Measurements from ENCODE around the gene NLE1.
"Not testable (repeated sequence)": the region's sequence is repeated elsewhere in the genome, so short reads cannot be mapped to it uniquely, and the experiment has no call there.

NLE1 gene

DNA sequence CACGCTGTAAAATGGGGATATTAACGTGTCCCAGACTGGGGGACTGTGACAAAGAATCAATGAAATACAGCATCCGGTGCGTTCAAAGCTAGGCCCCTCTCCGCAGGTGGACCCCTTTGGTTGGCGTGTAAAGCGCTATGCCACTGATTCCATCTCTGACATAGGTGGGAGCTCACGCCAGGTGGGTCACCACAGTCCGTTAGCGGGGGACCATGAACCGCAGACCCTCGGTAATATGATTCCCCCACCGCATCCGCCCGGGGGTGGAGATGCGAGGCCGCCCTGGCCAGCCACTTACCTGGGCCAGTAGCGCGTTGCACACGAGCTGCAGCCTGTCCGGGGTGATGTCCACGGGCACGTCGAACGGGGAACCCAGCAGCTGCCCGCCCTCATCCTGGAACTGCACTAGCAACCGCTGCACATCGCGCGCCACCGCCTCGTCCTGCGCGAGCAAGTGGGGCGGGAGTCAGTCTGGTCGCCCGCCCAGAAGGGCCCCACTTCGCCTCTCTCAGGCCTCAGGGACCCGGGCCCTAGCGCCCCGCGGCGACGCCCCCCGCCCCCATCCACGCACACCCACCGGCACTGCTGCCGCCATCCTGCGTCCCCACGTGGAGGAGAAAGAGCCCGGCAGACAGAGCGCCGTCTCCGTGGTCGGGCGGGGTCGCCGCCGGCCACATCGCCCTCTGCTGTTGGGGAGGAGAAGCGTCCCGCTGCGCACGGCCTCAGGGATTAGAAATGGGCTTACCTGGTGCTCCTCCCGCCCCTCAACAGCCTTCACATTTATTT is at the start of gene NLE1:
TSS of gene NLE1 (minus strand) at position 623 of the 786 bp plus-strand sequence. CDS start at position 595, 28 bp downstream.
- in situ Hi-C loops (cut with MboI; ENCODE audit: low sequenced_read_pairs), result no loop called here

DNA sequence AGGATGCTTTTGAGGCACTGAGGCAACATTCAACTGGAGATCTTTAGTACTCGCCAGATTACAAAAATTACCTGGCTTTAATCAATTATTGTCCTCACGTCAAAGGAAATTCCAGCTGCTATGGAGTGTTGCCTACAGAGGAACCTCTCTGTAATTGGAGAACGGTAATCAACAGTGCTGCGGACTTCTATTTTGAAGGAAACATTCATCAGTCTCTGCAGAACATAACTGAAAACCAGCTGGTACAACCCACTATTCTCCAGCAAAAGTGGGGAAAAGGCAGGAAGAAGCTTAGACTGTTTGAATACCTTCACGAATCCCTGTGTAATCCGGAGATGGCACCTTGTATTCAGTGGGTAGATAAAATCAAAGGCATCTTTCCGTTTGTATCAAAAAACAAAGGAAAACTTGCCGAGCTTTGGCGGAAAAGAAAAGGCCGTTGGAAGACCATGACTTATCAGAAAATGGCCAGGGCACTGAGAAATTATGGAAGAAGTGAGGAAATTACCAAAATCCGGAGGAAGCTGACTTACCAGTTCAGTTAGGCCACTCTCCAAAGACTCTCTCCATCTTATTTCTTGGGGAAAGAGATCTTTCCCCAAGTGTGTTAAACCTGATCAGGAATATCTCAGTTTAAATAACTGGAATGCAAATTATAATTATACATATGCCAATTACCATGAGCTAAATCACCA is 49.0 kb upstream of the NLE1 start:
- in situ Hi-C loops (cut with MboI; ENCODE audit: low sequenced_read_pairs), result no loop called here

DNA sequence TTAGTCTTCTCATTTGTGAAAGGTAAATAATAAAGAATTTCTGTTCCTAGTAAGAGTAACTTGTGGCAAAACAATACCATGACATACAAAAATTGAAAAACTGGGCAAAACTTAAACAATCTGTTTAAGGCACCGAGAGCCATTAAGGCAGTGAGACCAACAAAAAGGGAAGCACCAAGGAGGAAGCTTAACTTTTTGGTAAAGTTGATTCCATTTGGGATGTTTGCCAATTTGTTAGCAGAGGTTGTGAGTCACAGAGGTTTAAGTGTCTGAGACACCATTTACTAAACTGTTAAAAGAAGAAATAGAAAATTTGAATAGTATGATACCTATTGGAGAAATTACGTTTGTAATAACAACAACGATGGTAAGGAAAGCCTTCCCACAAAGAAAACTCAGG is 47.2 kb upstream of the NLE1 start:
- in situ Hi-C loops (cut with MboI; ENCODE audit: low sequenced_read_pairs), result no loop called here

DNA sequence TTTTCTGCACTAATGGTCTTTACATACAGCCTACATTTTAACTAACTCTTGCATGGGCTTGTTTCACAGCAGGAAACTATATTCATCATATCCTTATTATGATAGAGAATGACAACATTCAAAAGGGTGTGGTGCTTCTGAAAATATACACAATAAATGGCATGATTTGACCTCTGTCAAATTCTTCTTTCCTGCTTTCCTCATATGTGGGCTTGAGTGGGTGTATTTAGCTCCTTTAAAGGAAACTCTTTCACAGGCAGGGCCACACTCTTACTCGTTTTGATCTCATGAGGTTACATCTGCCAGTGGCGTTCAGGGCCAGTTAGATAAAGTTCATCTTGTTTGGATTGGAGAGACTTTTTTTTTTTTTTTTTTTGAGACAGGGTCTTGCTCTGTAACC is 46.0 kb upstream of the NLE1 start:
- in situ Hi-C loops (cut with MboI; ENCODE audit: low sequenced_read_pairs), result no loop called here

DNA sequence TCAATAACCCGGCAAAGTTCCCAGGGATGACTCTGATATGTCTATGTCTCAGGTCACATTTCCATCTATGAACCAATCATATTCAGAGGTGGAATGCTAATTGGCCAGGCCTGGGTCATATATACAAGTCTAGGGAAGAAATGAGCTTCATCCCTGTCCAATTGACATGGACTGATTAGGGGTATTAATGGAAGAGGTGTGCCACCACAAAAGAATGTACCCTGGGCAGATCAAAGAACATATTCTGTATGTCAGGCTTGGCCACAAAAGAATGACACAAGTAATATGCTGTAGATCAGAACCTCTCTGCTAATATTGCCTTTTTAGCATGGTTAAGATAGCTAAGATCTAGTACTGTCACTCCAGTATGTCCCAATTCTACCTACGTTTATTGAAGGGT is 45.4 kb upstream of the NLE1 start:
- in situ Hi-C loops (cut with MboI; ENCODE audit: low sequenced_read_pairs), result no loop called here

DNA sequence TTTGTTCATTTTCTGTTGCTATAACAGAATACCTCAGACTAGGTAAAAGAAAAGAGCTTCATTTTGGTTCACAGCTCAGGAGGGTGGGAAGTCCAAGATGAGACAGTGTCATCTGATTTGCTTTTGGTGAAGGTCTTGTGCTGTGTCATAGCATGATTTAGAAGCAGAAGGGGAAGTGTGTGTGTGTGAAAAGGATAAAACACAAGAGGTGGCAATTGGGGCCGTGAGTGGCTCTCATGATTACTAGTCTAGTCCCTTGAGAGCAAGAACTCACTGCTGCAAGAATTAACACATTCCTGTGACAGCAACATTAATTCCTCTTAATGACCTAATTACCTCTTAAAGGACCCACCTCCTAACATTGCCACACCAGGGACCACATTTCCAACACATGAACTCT is 43.7 kb upstream of the NLE1 start:
- in situ Hi-C loops (cut with MboI; ENCODE audit: low sequenced_read_pairs), result no loop called here

DNA sequence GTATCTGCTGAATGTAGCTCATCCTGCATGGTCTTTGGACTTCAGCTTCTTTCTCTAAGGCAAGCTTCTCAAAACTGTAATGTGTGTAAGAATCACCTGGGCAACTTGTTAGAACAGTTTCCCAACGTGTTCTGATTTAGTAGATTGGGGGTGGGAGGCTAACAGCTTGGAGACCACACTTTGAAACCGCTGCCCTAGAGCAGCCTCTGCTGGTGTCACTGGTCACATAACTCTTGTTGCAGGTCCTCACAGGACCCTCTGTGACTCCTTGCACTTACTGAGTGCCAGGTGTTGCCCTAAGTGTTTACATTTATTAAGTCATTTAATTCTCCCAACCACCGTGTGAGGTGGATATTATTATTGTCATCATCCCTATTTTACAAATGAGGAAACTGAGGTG is 42.2 kb upstream of the NLE1 start:
- in situ Hi-C loops (cut with MboI; ENCODE audit: low sequenced_read_pairs), result no loop called here

DNA sequence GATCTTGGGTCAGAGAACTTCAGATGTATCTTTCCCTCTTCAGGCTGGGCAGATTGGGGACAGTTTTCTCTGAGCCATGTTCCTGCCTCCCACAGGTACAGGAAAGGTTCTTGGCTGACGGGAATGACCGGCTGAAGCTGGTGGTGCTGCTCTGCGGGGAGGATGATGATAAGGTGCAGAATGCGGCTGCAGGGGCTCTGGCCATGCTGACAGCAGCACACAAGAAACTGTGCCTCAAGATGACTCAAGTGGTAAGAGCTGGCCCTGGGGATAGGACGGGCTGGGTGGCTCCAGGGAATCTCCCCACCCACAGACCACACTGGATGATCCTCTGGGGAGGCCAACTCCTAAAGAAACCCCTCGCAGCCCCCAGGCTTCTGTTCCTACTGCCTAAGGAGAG is 41.2 kb upstream of the NLE1 start:
- in situ Hi-C loops (cut with MboI; ENCODE audit: low sequenced_read_pairs), result no loop called here

DNA sequence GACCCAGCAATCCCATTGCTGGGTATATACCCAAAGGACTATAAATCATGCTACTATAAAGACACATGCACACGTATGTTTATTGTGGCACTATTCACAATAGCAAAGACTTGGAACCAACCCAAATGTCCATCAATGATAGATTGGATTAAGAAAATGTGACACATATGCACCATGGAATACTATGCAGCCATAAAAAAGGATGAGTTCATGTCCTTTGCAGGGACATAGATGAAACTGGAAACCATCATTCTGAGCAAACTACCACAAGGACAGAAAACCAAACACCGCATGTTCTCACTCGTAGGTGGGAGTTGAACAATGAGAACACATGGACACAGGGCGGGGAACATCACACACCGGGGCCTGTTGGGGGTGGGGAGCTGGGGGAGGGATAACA is 37.3 kb upstream of the NLE1 start:
- in situ Hi-C loops (cut with MboI; ENCODE audit: low sequenced_read_pairs), result not testable (repeated sequence)

DNA sequence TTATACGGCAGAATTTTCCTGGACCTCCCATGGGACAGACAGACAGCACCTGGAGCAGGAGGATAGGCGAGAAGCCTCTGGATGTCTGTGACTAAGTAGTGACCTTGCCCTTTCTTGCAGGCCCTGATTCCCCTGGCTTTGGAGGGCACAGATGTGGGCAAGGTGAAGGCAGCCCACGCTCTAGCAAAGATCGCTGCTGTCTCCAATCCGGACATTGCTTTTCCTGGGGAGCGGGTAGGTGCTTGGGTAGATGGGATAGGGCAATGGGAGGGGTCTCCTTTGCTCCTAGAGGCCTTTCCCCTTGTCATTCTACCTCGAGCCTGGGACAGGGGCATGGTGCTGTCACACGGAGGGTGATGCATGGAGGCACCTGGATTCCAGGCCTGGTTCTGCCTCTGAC is 34.8 kb upstream of the NLE1 start:
- in situ Hi-C loops (cut with MboI; ENCODE audit: low sequenced_read_pairs), result no loop called here

DNA sequence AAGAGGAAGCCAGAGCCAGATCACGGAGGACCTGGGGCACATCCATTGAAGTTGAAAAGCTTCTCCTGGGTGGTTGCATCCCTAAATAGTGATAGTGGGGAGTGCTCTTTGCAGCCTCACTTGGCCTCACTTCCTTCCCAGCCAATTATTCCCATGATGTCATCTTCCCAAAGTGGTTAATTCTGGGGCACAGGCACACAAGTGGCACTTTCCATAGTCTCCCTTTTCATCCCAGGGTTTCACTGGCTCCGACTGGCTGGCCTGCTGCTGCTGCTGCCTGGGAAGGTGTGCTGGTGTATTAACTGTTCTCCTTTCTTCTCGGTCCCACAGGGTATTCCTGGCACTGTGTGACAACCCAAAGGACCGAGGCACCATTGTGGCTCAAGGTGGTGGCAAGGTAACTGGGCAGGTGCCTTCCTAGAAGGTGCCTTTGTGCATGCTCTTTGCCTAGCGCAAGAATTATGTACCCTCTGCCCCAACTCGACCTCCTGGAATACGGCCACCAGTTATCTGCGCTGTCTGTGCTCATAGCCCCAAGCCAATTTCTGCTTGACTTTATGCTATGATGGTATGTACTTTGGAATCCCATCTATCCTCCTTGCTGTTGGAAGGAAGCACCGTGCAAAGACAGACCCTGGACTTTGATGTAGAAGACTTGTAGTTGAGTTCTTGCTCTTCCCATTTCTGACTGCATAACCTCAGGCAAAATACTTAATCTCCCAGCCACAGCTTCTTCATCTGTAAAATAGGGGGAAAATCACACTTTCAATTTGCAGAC is 33.7 kb upstream of the NLE1 start:
- in situ Hi-C loops (cut with MboI; ENCODE audit: low sequenced_read_pairs), result no loop called here

DNA sequence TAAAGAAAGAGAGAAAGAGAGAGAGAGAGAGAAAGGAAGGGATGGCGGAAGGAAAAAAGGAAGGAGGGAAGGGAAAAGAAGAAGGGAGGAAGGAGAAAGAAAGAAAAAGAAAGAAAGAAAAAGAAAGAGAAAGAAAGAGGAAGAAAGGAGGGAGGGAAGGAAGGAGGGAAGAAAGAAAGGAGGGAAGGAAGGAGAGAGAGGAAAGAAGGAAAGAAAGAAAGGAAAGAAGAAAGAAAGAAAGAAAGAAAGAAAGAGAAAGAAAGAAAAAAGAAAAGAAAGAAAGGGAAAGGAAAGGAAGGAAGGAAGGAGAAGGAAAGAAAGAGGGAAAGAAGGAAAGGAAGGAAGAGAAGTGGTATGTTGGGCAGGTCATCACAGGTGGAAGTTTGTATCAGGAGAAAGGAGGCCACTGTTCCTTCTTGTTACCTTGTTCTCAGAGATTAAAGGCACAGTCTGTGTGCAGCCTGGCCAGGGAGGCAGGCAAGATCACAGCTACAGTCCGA is 32.8 kb upstream of the NLE1 start:
- in situ Hi-C loops (cut with MboI; ENCODE audit: low sequenced_read_pairs), result loop anchor here (25.0 kb wide), 1 partner anchor 562 kb away; the partner anchor contains the start of gene RASL10B

DNA sequence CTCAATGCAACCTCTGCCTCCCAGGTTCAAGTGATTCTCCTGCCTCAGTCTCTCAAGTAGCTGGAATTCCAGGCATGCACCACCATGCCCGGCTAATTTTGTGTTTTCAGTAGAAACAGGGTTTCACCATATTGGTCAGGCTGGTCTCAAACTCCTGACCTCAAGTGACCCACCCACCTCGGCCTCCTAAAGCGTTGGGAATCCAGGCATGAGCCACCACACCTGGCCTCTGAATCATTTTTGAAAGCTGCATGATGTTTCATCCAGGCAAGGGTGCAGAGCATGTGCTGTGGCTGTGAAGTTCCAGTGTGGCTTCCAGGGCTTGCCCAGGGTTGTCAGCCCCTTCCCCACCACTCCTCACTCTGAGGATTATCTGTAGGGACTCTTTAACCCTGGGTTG is 30.2 kb upstream of the NLE1 start:
- in situ Hi-C loops (cut with MboI; ENCODE audit: low sequenced_read_pairs), result loop anchor here (25.0 kb wide), 1 partner anchor 565 kb away; the partner anchor contains the start of gene RASL10B

DNA sequence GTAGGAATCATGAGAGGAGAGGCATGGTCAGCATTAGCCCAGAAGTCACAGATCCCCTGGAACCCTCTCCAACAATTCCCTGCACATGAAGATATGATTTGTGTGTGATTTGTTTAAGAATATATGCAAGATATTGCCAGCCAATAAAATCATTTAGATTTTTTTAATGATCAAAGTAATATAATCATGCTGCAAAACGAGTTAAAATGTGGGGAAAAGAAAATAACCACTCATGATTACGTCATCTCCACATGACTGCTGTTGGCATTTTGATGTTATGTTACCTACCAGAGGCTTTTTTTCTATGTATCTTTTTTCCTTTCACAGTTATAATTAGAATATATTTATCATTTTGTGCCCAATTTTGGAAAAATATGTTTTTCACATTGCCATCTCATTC is 29.7 kb upstream of the NLE1 start:
- in situ Hi-C loops (cut with MboI; ENCODE audit: low sequenced_read_pairs), result loop anchor here (25.0 kb wide), 1 partner anchor 565 kb away; the partner anchor contains the start of gene RASL10B

DNA sequence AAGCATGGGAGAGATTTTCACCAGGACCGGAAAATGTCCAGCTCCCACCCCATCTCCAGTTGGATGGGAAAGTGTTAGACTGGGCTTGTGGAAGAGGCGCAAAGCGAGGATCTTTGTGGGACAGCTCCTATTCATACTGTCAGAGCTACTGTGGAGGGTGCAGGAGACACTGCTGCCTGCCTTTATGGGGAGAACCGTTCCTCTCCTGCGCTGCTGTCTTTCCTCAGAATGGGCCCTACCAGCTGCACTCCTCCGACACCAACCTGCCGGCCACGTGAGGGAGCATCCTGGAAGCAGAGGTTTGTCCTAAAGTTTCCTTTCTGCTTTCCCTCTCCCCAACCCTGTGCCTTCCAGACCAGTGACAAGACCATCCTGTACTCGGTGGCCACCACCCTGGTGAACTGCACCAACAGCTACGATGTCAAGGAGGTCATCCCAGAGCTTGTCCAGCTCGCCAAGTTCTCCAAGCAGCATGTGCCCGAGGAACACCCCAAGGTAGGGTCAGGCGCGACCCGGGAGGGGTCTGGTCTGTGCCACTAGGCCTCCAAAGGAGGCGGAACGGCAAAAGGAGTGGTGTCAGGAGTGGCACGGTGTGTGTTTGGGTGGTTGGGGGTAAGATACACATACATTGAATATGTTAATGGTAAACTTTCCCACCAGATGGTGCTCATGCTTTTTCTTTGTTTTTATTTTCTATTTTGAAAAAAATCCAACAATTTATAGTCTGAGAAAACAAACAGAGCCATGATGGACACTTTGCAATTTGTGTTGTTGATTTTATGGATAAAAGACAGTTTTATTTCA is 29.1 kb upstream of the NLE1 start:
- in situ Hi-C loops (cut with MboI; ENCODE audit: low sequenced_read_pairs), result loop anchor here (25.0 kb wide), 1 partner anchor 566 kb away; the partner anchor contains the start of gene RASL10B

DNA sequence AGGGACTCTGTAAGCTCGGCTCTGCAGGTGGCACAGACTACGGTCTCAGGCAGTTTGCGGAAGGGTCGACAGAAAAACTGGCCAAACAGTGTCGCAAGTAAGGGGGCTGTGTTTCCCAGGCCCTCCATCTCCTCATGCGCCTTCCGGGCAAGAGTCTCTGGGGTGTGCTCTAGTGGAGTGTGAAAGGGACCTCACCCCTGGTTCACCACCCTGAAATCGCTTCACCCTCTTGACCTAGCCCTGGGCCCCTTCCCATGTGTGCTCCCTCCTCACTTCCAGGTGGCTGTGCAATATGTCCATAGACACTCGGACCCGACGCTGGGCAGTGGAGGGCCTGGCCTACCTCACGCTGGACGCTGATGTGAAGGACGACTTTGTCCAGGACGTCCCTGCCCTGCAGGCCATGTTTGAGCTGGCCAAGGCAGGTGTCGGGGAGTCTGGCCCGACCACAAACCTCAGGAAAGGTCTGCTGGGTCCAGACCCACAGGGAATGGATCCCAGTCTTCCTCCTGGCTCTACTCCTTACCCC is 27.8 kb upstream of the NLE1 start:
- in situ Hi-C loops (cut with MboI; ENCODE audit: low sequenced_read_pairs), result loop anchor here (25.0 kb wide), 1 partner anchor 567 kb away; the partner anchor contains the start of gene RASL10B

DNA sequence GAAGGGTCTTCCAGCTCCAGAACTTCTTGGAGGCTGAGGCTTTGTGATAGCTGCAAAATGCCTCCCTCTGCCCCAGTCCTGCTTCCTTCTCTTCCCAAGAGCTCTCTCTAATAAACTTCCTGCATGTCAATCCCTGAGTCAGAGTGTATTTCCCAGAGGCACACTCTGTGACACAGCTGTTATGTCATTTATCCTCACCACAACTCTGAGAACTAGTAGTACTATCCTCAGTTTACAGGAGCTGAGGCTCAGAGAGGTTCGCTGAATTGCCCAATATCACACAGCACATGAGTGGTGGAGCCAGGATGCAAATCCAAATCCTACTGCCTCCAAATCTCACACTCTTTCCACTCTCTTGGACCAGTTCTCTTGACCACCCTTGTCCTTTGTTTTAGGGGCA is 25.6 kb upstream of the NLE1 start:
- in situ Hi-C loops (cut with MboI; ENCODE audit: low sequenced_read_pairs), result loop anchor here (25.0 kb wide), 1 partner anchor 570 kb away; the partner anchor contains the start of gene RASL10B

DNA sequence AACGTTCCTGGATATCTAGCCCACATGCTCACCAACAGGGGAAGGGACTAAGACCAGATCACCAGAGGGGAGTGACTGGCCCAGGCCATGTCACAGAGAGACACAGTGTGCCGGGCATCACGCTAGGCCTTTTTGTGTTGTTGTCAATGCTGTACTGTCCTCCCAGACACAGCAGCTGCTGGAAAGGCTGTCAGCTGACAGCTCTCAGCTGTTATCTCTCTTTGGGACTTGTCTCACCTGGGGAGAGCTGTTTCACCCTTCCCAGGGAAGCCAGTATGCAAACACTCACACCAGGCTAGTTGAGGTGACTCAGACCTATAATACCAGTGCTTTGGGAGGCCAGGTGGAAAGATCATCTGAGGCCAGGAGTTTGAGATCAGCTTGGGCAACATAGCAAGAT is 24.9 kb upstream of the NLE1 start:
- in situ Hi-C loops (cut with MboI; ENCODE audit: low sequenced_read_pairs), result loop anchor here (25.0 kb wide), 1 partner anchor 570 kb away; the partner anchor contains the start of gene RASL10B

DNA sequence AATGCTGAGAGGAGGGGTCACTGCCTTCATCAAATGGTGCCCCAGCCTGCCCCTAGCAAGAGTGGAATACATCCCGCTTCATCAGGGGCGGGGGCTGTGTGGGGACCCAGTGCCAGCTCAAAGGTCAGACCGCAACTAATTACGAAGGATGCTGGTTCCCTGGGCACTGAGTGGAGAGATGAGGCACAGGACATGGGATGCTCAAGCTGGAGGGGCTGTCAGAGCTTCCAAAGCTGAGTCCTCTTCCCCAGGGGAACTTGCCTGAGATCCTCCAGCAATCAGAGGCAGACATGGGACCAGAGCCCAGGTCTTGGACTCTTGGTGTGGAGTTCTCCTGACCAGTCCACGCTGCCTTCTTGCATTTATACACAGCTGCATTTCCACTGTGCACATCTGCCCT is 24.4 kb upstream of the NLE1 start:
- in situ Hi-C loops (cut with MboI; ENCODE audit: low sequenced_read_pairs), result loop anchor here (25.0 kb wide), 1 partner anchor 571 kb away; the partner anchor contains the start of gene RASL10B

DNA sequence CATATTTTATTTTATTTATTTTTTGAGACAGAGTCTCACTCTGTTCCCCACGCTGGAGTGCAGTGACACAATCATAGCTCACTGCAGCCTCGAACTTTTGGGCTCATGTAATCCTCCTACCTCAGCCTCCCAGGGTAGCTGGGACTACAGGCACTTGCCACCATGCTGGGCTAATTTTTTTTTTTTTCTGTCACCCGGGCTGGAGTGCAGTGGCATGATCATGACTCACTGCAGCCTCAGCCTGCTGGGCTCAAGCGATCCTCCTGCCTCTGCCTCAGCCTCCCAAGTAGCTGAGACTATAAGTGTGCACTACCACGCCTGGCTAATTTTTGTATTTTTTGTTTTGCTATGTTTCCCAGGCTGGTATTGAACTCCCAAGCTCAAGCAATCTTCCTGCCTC is 22.6 kb upstream of the NLE1 start:
- in situ Hi-C loops (cut with MboI; ENCODE audit: low sequenced_read_pairs), result loop anchor here (25.0 kb wide), 1 partner anchor 573 kb away; the partner anchor contains the start of gene RASL10B

Data from HL-60/S4 (cell line).